Measurements from ENCODE around the gene WNT2B. TPM values are rescaled to one million over a fixed set of nuclear protein-coding genes. Genes with fewer than 3 reads are reported as not detected.

Gene WNT2B
- total and polyA plus RNA-seq, 2 donors (not counting 1 experiment from before 2014, with no cell fraction given): 0.54 to 5.2 TPM

DNA sequence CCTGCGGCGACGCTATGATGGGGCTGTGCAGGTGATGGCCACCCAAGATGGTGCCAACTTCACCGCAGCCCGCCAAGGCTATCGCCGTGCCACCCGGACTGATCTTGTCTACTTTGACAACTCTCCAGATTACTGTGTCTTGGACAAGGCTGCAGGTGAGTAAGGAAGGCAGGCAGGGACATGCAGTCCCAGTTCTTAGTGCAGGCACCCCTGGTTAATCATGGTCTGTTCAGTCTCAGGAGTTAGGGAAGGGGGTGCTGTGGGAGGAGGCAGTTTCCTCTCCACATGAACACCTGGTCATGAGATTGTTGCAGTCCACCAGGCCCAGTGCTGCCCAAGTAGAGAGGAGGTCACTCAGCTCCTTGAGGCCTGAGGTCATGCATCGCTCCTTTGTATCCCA is 8.5 kb downstream of the WNT2B start:
- no peak overlapping the region for H3K4me2 ChIP-seq (replicated peaks; ENCODE audit: low read depth, low read length, poor library complexity, severe bottlenecking)
- no peak for DNase-seq
- no peak overlapping the region for H3K27ac ChIP-seq (ENCODE audit: low read length in 2 of 2)
- ChIA-PET CTCF (no interaction called here), POLR2A (no interaction called here)
- no peaks in the 10 kb centered on the region for H4K20me1 ChIP-seq (ENCODE audit: control insufficient read depth, insufficient read depth, low read length, poor library complexity, severe bottlenecking)
- no peak overlapping the region for H2AFZ ChIP-seq (ENCODE audit: insufficient read depth, low read depth, low read length, poor library complexity, severe bottlenecking)
- H3K4me3 ChIP-seq (ENCODE audit: control extremely low read depth in 1 of 5, extremely low read depth in 1 of 5, insufficient read depth in 1 of 5, low read depth in 2 of 5, low read length in 4 of 5): no peak overlapping the region
- Mint-ChIP-seq H3K27me3 (no peaks in the 10 kb centered on the region), H3K4me1 (no peaks in the 10 kb centered on the region), H3K27ac (no peak overlapping the region), H3K9me3 (ENCODE audit: insufficient read depth) (no peaks in the 10 kb centered on the region), H3K4me3 (no peak overlapping the region)
- no peaks in the 10 kb centered on the region for H3K27me3 ChIP-seq (replicated peaks in 1 of 4; ENCODE audit: control extremely low read depth in 1 of 4, control insufficient read depth in 3 of 4, insufficient read depth in 4 of 4, low read length in 3 of 4)
- no peak for ATAC-seq (ENCODE audit: low read depth)
- H3K9ac ChIP-seq (ENCODE audit: low read length): no peak overlapping the region
- H3K79me2 ChIP-seq (ENCODE audit: control insufficient read depth, insufficient read depth, low read length): no peaks in the 10 kb centered on the region
- no peaks in the 10 kb centered on the region for H3K36me3 ChIP-seq (replicated peaks in 1 of 2; ENCODE audit: control extremely low read depth in 1 of 2, control insufficient read depth in 1 of 2, extremely low read depth in 1 of 2, insufficient read depth in 2 of 2, low read length in 1 of 2)
- TF ChIP-seq, protein P1, sequence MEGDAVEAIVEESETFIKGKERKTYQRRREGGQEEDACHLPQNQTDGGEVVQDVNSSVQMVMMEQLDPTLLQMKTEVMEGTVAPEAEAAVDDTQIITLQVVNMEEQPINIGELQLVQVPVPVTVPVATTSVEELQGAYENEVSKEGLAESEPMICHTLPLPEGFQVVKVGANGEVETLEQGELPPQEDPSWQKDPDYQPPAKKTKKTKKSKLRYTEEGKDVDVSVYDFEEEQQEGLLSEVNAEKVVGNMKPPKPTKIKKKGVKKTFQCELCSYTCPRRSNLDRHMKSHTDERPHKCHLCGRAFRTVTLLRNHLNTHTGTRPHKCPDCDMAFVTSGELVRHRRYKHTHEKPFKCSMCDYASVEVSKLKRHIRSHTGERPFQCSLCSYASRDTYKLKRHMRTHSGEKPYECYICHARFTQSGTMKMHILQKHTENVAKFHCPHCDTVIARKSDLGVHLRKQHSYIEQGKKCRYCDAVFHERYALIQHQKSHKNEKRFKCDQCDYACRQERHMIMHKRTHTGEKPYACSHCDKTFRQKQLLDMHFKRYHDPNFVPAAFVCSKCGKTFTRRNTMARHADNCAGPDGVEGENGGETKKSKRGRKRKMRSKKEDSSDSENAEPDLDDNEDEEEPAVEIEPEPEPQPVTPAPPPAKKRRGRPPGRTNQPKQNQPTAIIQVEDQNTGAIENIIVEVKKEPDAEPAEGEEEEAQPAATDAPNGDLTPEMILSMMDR (IDR thresholded peaks at IDR 0.05): no peak
- no peak for TF ChIP-seq EZH2 (IDR thresholded peaks at IDR 0.05; ENCODE audit: borderline replicate concordance, insufficient read depth, low read depth, low read length, poor library complexity, severe bottlenecking)
- no peaks in the 10 kb centered on the region for H3K4me1 ChIP-seq (ENCODE audit: control insufficient read depth in 2 of 2, insufficient read depth in 2 of 2, low read length in 2 of 2)
- no peaks in the 10 kb centered on the region for H3K9me3 ChIP-seq (ENCODE audit: control extremely low read depth in 1 of 3, control insufficient read depth in 2 of 3, insufficient read depth in 1 of 3, low read length in 2 of 3)
- intact Hi-C loops (cut with micrococcal nuclease): no loop called here
- whole genome bisulfite sequencing (ENCODE audit: insufficient coverage): 100% methylated on average over 7 of the region's 9 CpGs

DNA sequence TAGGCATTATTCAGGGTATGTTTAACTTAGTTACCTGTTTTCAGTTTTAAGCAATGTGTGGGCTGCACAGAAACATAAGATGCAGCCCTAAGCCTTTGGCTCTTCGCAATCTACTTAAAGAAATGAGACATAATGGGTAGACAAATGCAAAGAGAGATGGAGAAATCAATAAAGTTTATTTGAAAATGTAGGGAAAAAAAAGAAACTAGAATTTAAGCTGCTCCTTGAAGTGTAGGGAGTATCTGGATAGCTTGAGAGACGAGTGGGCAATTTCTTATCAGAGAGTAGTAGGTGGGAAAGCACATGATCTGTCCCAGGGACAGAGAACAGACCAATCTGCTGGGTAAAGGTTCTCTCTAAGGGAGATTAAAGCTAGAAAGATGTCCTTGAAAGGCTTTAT is 8.9 kb downstream of the WNT2B start:
- TF ChIP-seq, protein P1 (IDR thresholded peaks at IDR 0.05): no peak
- no peaks in the 10 kb centered on the region for H3K79me2 ChIP-seq (ENCODE audit: control insufficient read depth, insufficient read depth, low read length)
- no peaks in the 10 kb centered on the region for H3K9me3 ChIP-seq (ENCODE audit: control extremely low read depth in 1 of 3, control insufficient read depth in 2 of 3, insufficient read depth in 1 of 3, low read length in 2 of 3)
- H4K20me1 ChIP-seq (ENCODE audit: control insufficient read depth, insufficient read depth, low read length, poor library complexity, severe bottlenecking): no peaks in the 10 kb centered on the region
- Mint-ChIP-seq H3K4me1 (no peaks in the 10 kb centered on the region), H3K4me3 (no peak overlapping the region), H3K27me3 (no peaks in the 10 kb centered on the region), H3K27ac (no peak overlapping the region), H3K9me3 (ENCODE audit: insufficient read depth) (no peaks in the 10 kb centered on the region)
- POLR2A ChIA-PET: no interaction called here
- H3K4me3 ChIP-seq (ENCODE audit: control extremely low read depth in 1 of 5, extremely low read depth in 1 of 5, insufficient read depth in 1 of 5, low read depth in 2 of 5, low read length in 4 of 5): no peak overlapping the region
- no peak for ATAC-seq (ENCODE audit: low read depth)
- intact Hi-C loops (cut with micrococcal nuclease): no loop called here
- H3K36me3 ChIP-seq (replicated peaks in 1 of 2; ENCODE audit: control extremely low read depth in 1 of 2, control insufficient read depth in 1 of 2, extremely low read depth in 1 of 2, insufficient read depth in 2 of 2, low read length in 1 of 2): no peaks in the 10 kb centered on the region
- DNase-seq: no peak
- WGBS (ENCODE audit: insufficient coverage): 100% methylated on average over 2 of the region's 2 CpGs
- no peak overlapping the region for H3K4me2 ChIP-seq (replicated peaks; ENCODE audit: low read depth, low read length, poor library complexity, severe bottlenecking)
- no peaks in the 10 kb centered on the region for H3K4me1 ChIP-seq (ENCODE audit: control insufficient read depth in 2 of 2, insufficient read depth in 2 of 2, low read length in 2 of 2)
- CTCF ChIA-PET: no interaction called here
- no peaks in the 10 kb centered on the region for H3K27me3 ChIP-seq (replicated peaks in 1 of 4; ENCODE audit: control extremely low read depth in 1 of 4, control insufficient read depth in 3 of 4, insufficient read depth in 4 of 4, low read length in 3 of 4)
- no peak overlapping the region for H3K27ac ChIP-seq (ENCODE audit: low read length in 2 of 2)
- no peak overlapping the region for H2AFZ ChIP-seq (ENCODE audit: insufficient read depth, low read depth, low read length, poor library complexity, severe bottlenecking)
- no peak overlapping the region for H3K9ac ChIP-seq (ENCODE audit: low read length)
